K562 (cell line): Measurements from ENCODE around the gene TACR1.

Experiments used
- HIVEP1 ChIP-seq: fragments of 250-450 bp; sonication (Bioruptor Pico); IDR thresholded peaks from 2 replicates; pipeline ENCODE4 v1.4.0; 2020; ENCODE audit warnings: mild to moderate bottlenecking
- HLTF ChIP-seq: fragments of 450-650 bp; IDR thresholded peaks from 2 replicates; pipeline ENCODE4 v1.6.1; 2016
- JUNB ChIP-seq: fragments of 450-650 bp; formaldehyde crosslinking; conservative IDR thresholded peaks from 2 replicates; pipeline ENCODE4 v1.4.0; 2020; ENCODE audit warnings: mild to moderate bottlenecking
- MXI1 ChIP-seq: IDR thresholded peaks from 2 replicates; pipeline ENCODE4 v1.6.1; 2011; ENCODE audit warnings: low read depth, mild to moderate bottlenecking, improper control_type of control experiment, low read length
- POLR2A ChIP-seq: fragments of 450-650 bp; conservative IDR thresholded peaks from 2 replicates; pipeline ENCODE4 v1.6.1; 2016
- PYGO2 ChIP-seq: fragments of 450-650 bp; IDR thresholded peaks from 2 replicates; pipeline ENCODE4 v1.6.1; 2016; ENCODE audit warnings: mild to moderate bottlenecking, missing genetic modification characterization, moderate library complexity, missing compliant biosample characterization
- SMARCB1 ChIP-seq: IDR thresholded peaks from 2 replicates; pipeline ENCODE4 v1.6.1; 2011; ENCODE audit warnings: improper control_type of control experiment, low read depth; ENCODE audit not compliant: insufficient read length
- ZBTB8A ChIP-seq: fragments of 450-650 bp; IDR thresholded peaks from 2 replicates; pipeline ENCODE4 v1.6.1; 2018; ENCODE audit warnings: mild to moderate bottlenecking, moderate library complexity; ENCODE audit not compliant: partially characterized antibody
- TF ChIP-seq, protein P1 (sequence below), 3 experiments: IDR thresholded peaks in 2 of 3; conservative IDR thresholded peaks in 1 of 3; 2 replicates each; pipeline ENCODE4 v1.5.1; 2011 to 2012; ENCODE audit warnings: low read length in 3 of 3, mild to moderate bottlenecking in 3 of 3, control low read depth in 2 of 3, improper control_type of control experiment in 1 of 3, inconsistent platforms in 1 of 3, low read depth in 1 of 3, mixed read lengths in 1 of 3, moderate library complexity in 1 of 3; ENCODE audit not compliant: insufficient read depth in 2 of 3

DNA sequence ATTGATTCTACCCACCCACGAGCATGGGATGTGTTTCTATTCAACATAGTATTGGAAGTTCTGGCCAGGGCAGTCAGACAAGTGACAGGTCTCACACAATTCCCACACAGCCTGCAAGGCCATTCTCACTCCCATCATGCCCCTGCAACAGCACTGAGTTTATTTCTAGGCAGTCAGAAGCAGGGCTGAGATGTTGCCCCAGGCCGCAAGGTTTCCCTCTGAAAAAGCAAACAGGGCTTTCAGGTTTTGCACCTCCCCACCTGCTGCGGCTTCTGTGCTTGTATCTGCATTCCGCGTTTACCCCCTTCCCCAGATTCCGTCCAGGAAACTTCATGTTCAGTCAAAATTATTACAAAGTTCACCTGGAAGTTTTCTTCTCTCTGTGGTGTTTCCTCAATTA lies 9.4 kb upstream of the TACR1 start:
- TF ChIP-seq HIVEP1 (CRISPR knock-in tag) (no peak), JUNB (CRISPR knock-in tag) (no peak), MXI1 (no peak), HLTF (no peak), SMARCB1 (no peak), POLR2A (no peak), ZBTB8A (no peak), PYGO2 (tag) (no peak)
- TF ChIP-seq, protein P1, sequence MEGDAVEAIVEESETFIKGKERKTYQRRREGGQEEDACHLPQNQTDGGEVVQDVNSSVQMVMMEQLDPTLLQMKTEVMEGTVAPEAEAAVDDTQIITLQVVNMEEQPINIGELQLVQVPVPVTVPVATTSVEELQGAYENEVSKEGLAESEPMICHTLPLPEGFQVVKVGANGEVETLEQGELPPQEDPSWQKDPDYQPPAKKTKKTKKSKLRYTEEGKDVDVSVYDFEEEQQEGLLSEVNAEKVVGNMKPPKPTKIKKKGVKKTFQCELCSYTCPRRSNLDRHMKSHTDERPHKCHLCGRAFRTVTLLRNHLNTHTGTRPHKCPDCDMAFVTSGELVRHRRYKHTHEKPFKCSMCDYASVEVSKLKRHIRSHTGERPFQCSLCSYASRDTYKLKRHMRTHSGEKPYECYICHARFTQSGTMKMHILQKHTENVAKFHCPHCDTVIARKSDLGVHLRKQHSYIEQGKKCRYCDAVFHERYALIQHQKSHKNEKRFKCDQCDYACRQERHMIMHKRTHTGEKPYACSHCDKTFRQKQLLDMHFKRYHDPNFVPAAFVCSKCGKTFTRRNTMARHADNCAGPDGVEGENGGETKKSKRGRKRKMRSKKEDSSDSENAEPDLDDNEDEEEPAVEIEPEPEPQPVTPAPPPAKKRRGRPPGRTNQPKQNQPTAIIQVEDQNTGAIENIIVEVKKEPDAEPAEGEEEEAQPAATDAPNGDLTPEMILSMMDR (IDR thresholded peaks at IDR 0.05 in 2 of 3, conservative IDR thresholded peaks at IDR 0.05 in 1 of 3; ENCODE audit: insufficient read depth in 2 of 3, low read depth in 1 of 3, low read length in 3 of 3): no peak
